Measurements from ENCODE around the gene BORCS5. TPM values are rescaled to one million over a fixed set of nuclear protein-coding genes. Genes with fewer than 3 reads are reported as not detected.

Gene BORCS5
- total and polyA plus RNA-seq, 2 of the 8 experiments (the other 6 are each of a cell fraction or from before 2014, with no cell fraction given) = 8.3 to 17.4 TPM

DNA sequence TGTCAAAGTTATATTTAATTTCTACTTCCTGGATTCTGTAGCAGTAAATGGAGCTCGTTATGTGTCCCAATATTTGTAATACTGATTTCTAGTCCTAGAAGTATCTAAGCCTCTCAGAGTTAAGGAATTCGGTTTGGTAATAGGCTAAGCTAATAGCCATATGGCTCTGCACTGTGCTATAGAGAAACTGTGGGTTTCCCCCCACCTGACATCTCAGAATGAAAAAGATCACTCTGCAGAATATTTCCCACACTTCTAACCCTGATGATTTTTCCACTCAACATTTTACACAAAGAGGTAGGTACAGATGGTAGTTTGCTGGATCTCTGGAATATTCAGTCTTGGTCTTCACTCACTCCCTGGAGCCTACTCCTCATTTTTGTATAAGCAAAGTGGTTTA, 71.2 kb downstream of the BORCS5 start (continued):
- TF ChIP-seq, protein P1, sequence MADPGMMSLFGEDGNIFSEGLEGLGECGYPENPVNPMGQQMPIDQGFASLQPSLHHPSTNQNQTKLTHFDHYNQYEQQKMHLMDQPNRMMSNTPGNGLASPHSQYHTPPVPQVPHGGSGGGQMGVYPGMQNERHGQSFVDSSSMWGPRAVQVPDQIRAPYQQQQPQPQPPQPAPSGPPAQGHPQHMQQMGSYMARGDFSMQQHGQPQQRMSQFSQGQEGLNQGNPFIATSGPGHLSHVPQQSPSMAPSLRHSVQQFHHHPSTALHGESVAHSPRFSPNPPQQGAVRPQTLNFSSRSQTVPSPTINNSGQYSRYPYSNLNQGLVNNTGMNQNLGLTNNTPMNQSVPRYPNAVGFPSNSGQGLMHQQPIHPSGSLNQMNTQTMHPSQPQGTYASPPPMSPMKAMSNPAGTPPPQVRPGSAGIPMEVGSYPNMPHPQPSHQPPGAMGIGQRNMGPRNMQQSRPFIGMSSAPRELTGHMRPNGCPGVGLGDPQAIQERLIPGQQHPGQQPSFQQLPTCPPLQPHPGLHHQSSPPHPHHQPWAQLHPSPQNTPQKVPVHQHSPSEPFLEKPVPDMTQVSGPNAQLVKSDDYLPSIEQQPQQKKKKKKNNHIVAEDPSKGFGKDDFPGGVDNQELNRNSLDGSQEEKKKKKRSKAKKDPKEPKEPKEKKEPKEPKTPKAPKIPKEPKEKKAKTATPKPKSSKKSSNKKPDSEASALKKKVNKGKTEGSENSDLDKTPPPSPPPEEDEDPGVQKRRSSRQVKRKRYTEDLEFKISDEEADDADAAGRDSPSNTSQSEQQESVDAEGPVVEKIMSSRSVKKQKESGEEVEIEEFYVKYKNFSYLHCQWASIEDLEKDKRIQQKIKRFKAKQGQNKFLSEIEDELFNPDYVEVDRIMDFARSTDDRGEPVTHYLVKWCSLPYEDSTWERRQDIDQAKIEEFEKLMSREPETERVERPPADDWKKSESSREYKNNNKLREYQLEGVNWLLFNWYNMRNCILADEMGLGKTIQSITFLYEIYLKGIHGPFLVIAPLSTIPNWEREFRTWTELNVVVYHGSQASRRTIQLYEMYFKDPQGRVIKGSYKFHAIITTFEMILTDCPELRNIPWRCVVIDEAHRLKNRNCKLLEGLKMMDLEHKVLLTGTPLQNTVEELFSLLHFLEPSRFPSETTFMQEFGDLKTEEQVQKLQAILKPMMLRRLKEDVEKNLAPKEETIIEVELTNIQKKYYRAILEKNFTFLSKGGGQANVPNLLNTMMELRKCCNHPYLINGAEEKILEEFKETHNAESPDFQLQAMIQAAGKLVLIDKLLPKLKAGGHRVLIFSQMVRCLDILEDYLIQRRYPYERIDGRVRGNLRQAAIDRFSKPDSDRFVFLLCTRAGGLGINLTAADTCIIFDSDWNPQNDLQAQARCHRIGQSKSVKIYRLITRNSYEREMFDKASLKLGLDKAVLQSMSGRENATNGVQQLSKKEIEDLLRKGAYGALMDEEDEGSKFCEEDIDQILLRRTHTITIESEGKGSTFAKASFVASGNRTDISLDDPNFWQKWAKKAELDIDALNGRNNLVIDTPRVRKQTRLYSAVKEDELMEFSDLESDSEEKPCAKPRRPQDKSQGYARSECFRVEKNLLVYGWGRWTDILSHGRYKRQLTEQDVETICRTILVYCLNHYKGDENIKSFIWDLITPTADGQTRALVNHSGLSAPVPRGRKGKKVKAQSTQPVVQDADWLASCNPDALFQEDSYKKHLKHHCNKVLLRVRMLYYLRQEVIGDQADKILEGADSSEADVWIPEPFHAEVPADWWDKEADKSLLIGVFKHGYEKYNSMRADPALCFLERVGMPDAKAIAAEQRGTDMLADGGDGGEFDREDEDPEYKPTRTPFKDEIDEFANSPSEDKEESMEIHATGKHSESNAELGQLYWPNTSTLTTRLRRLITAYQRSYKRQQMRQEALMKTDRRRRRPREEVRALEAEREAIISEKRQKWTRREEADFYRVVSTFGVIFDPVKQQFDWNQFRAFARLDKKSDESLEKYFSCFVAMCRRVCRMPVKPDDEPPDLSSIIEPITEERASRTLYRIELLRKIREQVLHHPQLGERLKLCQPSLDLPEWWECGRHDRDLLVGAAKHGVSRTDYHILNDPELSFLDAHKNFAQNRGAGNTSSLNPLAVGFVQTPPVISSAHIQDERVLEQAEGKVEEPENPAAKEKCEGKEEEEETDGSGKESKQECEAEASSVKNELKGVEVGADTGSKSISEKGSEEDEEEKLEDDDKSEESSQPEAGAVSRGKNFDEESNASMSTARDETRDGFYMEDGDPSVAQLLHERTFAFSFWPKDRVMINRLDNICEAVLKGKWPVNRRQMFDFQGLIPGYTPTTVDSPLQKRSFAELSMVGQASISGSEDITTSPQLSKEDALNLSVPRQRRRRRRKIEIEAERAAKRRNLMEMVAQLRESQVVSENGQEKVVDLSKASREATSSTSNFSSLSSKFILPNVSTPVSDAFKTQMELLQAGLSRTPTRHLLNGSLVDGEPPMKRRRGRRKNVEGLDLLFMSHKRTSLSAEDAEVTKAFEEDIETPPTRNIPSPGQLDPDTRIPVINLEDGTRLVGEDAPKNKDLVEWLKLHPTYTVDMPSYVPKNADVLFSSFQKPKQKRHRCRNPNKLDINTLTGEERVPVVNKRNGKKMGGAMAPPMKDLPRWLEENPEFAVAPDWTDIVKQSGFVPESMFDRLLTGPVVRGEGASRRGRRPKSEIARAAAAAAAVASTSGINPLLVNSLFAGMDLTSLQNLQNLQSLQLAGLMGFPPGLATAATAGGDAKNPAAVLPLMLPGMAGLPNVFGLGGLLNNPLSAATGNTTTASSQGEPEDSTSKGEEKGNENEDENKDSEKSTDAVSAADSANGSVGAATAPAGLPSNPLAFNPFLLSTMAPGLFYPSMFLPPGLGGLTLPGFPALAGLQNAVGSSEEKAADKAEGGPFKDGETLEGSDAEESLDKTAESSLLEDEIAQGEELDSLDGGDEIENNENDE (IDR thresholded peaks at IDR 0.05; ENCODE audit: insufficient replicate concordance, low read length) = no peak
- TF ChIP-seq BRCA1 (IDR thresholded peaks at IDR 0.05; ENCODE audit: low read depth, low read length) = no peak
- TF ChIP-seq POLR2A (IDR thresholded peaks at IDR 0.05; ENCODE audit: control extremely low read depth in 1 of 2, low read depth in 2 of 2, low read length in 2 of 2) = no peak
- no peak for TF ChIP-seq SIRT6 (IDR thresholded peaks at IDR 0.05; ENCODE audit: low read length)
- TF ChIP-seq KDM1A (IDR thresholded peaks at IDR 0.05; ENCODE audit: borderline replicate concordance, low read length) = no peak
- TF ChIP-seq TEAD4 (IDR thresholded peaks at IDR 0.05; ENCODE audit: low read depth, low read length) = no peak
- no peak for TF ChIP-seq HDAC2 (IDR thresholded peaks at IDR 0.05; ENCODE audit: borderline replicate concordance in 1 of 2, low read depth in 2 of 2, low read length in 2 of 2)
- TF ChIP-seq, protein P2, sequence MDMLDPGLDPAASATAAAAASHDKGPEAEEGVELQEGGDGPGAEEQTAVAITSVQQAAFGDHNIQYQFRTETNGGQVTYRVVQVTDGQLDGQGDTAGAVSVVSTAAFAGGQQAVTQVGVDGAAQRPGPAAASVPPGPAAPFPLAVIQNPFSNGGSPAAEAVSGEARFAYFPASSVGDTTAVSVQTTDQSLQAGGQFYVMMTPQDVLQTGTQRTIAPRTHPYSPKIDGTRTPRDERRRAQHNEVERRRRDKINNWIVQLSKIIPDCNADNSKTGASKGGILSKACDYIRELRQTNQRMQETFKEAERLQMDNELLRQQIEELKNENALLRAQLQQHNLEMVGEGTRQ (IDR thresholded peaks at IDR 0.05; ENCODE audit: low read length) = no peak
- no peak for TF ChIP-seq YY1 (IDR thresholded peaks at IDR 0.05; ENCODE audit: low read depth, low read length)
- no peak for TF ChIP-seq CTBP2 (IDR thresholded peaks at IDR 0.05; ENCODE audit: borderline replicate concordance, insufficient read depth, insufficient read length, low read length)
- no peak for TF ChIP-seq TCF12 (IDR thresholded peaks at IDR 0.05; ENCODE audit: low read depth, low read length)
- TF ChIP-seq KDM5A (IDR thresholded peaks at IDR 0.05; ENCODE audit: low read length) = no peak
